Stimulated activated CD4-positive, alpha-beta T cell treated with anti-CD3 and anti-CD28 coated beads, Interleukin-1b, Interleukin-23, amount 100 ng/mL, for 4 hours (primary cell): ENCODE results near the gene SLC2A4RG.

ENCODE experiments used
- DNase-seq, 2 donors: peaks; one replicate each; pipeline ENCODE4 v3.0.0-alpha.2; 2020; ENCODE audit warnings: low read depth in 2 of 2

SLC2A4RG gene

GRCh38 chr20:63740627-63741353 is 1.2 kb downstream of the SLC2A4RG start:
- no peak for DNase-seq

GRCh38 chr20:63741354-63741675 is 1.7 kb downstream of the SLC2A4RG start:
- DNase-seq: no peak

- DNase-seq: no peak
Observed at GRCh38 chr20:63741676-63742380, 2.3 kb downstream of the SLC2A4RG start.

GRCh38 chr20:63742381-63743024 is 2.9 kb downstream of the SLC2A4RG start:
- DNase-seq: no peak

- DNase-seq: no peak
Observed at GRCh38 chr20:63743210-63743970, 3.8 kb downstream of the SLC2A4RG start.

- DNase-seq: no peak
Observed at GRCh38 chr20:63744158-63744557, 4.6 kb downstream of the SLC2A4RG start.

- no peak for DNase-seq
Observed at GRCh38 chr20:63744574-63745423, 5.2 kb downstream of the SLC2A4RG start.

- no peak for DNase-seq
Observed at GRCh38 chr20:63745424-63745805, 5.8 kb downstream of the SLC2A4RG start.

GRCh38 chr20:63745961-63746731 is 6.6 kb downstream of the SLC2A4RG start:
- no peak for DNase-seq

GRCh38 chr20:63746751-63747315 is 7.3 kb downstream of the SLC2A4RG start:
- DNase-seq: no peak

GRCh38 chr20:63747622-63748069 is 8.1 kb downstream of the SLC2A4RG start:
- DNase-seq: no peak

GRCh38 chr20:63748070-63748933 is 8.7 kb downstream of the SLC2A4RG start:
- DNase-seq: no peak

- no peak for DNase-seq
Observed at GRCh38 chr20:63748934-63749270, 9.3 kb downstream of the SLC2A4RG start.

GRCh38 chr20:63749597-63750508 is 10.3 kb downstream of the SLC2A4RG start:
- no peak for DNase-seq

GRCh38 chr20:63750807-63751470 is 11.4 kb downstream of the SLC2A4RG start:
- DNase-seq: peak; percentile 45 to 58

GRCh38 chr20:63751471-63752271 is 12.1 kb downstream of the SLC2A4RG start:
- no peak for DNase-seq
